Activated naive CD8-positive, alpha-beta T cell treated with anti-CD3 and anti-CD28 coated beads for 36 hours (primary cell): ENCODE data around the gene CMC4. TPM values are rescaled to one million over a fixed set of nuclear protein-coding genes. Genes with fewer than 3 reads are reported as not detected.
A peak's percentile ranks its signal among the peaks of the same experiment; 100 is the strongest.

Experiments used
- DNase-seq: peaks from one replicate; pipeline ENCODE4 v3.0.0; 2021
- H3K27ac Mint-ChIP-seq: one replicate; pipeline ENCODE4 v1.8.0; 2022; ENCODE audit warnings: mild to moderate bottlenecking, moderate library complexity, mixed read lengths
- H3K27me3 Mint-ChIP-seq: one replicate; pipeline ENCODE4 v1.8.0; 2022; ENCODE audit warnings: mild to moderate bottlenecking, mixed read lengths
- H3K36me3 Mint-ChIP-seq: one replicate; pipeline ENCODE4 v1.8.0; 2021; ENCODE audit warnings: mild to moderate bottlenecking, mixed read lengths
- H3K4me1 Mint-ChIP-seq: one replicate; pipeline ENCODE4 v1.8.0; 2021; ENCODE audit warnings: mixed read lengths
- H3K4me3 Mint-ChIP-seq: one replicate; pipeline ENCODE4 v1.8.0; 2022; ENCODE audit warnings: mild to moderate bottlenecking, moderate library complexity, mixed read lengths
- H3K9me3 Mint-ChIP-seq: one replicate; pipeline ENCODE4 v1.8.0; 2022; ENCODE audit warnings: mixed read lengths
- total RNA-seq, 2 experiments: library from RNA; stranded (reverse); gene quantifications; one replicate each; pipeline ENCODE4 v1.2.3, GENCODE V29; 2021

The CMC4 gene
- total RNA-seq, 2 experiments from 2014 or later, result 4.6 to 5.0 TPM

DNA sequence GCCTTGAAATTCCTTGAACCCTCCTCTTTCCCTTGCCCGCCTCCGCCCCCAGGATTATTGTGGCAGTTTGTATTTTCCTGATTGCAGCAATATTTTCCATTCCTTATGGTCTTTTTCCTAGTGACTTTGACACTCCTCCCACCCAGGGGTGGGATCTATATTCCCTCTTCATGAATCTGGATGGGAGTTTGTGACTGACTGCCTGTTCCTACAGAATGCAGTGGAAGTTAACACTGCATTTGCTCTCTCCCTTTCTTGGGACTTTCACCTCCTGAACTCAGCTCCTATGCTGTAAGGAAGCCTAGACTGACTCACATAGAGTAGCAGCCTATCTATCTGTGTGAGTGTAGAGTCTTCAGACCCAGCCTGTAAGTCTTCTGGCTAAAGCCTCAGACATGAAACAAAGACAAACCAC, 42.1 kb downstream of the CMC4 start:
- peaks cover 29% of the 10 kb centered on the region for H3K4me1 Mint-ChIP-seq
- no peaks in the 10 kb centered on the region for H3K27me3 Mint-ChIP-seq
- DNase-seq, result no peak
- H3K4me3 Mint-ChIP-seq, result peak overlapping the region; percentile 84
- peaks cover 4% of the 10 kb centered on the region for H3K36me3 Mint-ChIP-seq
- peak overlapping the region; percentile 93 for H3K27ac Mint-ChIP-seq
- no peaks in the 10 kb centered on the region for H3K9me3 Mint-ChIP-seq

DNA sequence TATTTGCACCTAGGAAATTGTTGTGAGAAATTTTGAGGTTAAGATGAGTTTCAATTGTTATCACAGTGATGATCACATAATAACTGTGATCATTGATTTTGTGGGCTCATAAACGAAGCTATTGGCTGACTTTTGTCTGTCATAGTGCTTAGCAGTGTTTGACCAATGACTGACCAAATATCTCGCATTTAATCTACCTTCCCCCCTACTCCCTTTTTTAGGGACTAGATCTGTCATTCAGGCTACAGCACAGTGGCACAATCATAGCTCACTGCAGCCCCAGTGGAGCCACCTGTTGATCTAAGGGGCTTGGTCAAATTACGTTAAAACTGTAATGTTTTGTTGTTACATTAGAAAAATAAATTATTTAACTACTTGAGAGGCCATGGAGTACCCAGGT, 42.8 kb downstream of the CMC4 start:
- peak; percentile 2 for DNase-seq
- H3K27me3 Mint-ChIP-seq, result no peaks in the 10 kb centered on the region
- H3K4me3 Mint-ChIP-seq, result peak overlapping the region; percentile 84
- no peaks in the 10 kb centered on the region for H3K9me3 Mint-ChIP-seq
- H3K36me3 Mint-ChIP-seq, result peaks cover 4% of the 10 kb centered on the region
- H3K4me1 Mint-ChIP-seq, result peaks cover 29% of the 10 kb centered on the region
- H3K27ac Mint-ChIP-seq, result peak overlapping the region; percentile 93

DNA sequence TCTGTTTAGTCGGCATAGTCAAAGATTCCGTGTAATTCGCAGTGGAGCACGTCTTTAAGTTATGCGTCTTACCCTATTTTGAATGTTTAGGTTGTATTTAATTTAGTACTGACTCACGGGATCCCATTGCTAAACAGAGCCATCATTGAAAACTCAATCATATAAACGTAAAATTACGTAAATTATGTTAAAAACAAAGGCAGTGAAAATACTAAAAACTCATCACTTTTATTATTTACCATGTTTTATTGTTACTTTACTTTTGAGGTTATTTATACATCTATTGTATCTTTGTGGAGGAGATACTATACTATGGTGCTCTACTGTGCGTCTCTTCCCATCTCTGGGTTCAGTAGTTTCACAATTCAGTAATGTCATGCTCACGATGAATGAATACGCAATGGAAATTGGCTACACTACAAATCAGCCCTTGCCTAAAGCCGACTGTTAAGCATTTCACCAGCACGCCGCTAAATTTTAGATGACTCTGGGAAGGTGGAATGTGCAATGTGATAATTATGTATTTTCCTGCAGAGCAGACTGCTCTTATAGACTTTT, 43.3 kb downstream of the CMC4 start:
- peaks cover 4% of the 10 kb centered on the region for H3K36me3 Mint-ChIP-seq
- H3K27me3 Mint-ChIP-seq, result no peaks in the 10 kb centered on the region
- no peaks in the 10 kb centered on the region for H3K9me3 Mint-ChIP-seq
- H3K4me3 Mint-ChIP-seq, result peak overlapping the region; percentile 84
- H3K27ac Mint-ChIP-seq, result peak overlapping the region; percentile 93
- H3K4me1 Mint-ChIP-seq, result peaks cover 29% of the 10 kb centered on the region
- DNase-seq, result no peak

DNA sequence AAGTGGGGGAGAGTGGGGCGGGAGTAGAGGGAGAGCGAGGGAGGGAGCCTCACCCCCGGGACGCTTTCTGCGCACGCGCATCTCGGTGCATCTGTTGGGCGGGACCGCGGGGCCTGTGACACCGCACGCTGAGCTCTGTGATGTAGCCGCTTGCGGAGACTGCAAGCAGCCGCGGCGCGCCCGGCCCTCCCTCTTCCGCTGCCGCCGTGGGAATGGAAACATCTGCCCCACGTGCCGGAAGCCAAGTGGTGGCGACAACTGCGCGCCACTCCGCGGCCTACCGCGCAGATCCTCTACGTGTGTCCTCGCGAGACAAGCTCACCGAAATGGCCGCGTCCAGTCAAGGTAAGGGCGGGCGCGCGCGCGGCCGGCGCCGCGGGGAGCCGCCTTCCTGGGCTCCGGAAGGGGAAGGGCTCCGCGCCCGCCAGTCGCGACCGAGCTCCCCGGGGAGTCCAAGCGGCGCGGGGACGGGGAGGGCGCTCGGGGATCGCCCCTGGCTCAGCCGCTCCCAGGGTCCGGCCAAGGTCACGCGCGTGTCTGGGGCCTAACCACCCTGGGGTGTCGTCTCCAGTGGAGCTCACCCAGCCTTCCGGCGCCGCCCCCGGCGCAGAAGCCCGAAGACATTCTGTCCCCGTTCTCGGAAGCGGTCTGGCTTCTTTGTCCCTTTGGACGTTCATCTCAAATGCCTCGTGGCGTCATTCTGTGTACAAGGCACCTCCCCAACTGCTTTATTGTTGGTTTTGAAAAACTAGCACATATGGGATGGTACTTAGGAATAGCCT, 44.0 kb downstream of the CMC4 start, which contains the start of gene FUNDC2:
FUNDC2 (plus strand) TSS at position 118 of the 782 bp plus-strand sequence; CDS start at position 213, 95 bp downstream.
- Mint-ChIP-seq H3K9me3 (no peaks in the 10 kb centered on the region), H3K36me3 (peaks cover 4% of the 10 kb centered on the region), H3K27me3 (no peaks in the 10 kb centered on the region), H3K27ac (peak within 1 kb of the TSS; percentile 93), H3K4me3 (peak within 1 kb of the TSS; percentile 84), H3K4me1 (peaks cover 29% of the 10 kb centered on the region)
- peak; percentile 93 for DNase-seq

DNA sequence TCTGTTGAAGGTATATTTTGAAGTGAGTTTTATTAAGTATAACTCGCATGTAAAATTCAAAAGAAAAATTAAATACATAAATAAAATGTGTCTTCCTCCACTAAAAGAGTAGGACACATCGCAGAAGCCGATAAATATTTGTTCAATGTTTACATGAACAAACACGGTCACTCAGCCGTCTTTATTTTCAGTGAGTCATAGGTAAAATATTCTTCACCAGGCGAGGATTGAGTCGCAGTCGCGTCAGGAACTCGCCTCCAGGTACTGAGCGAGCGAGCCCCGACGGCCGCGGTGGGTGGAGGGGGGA, 44.6 kb downstream of the CMC4 start:
- H3K4me3 Mint-ChIP-seq, result peak overlapping the region; percentile 72
- peaks cover 2% of the 10 kb centered on the region for H3K36me3 Mint-ChIP-seq
- peak overlapping the region; percentile 74 for H3K27ac Mint-ChIP-seq
- peaks cover 26% of the 10 kb centered on the region for H3K4me1 Mint-ChIP-seq
- no peak for DNase-seq
- no peaks in the 10 kb centered on the region for H3K27me3 Mint-ChIP-seq
- H3K9me3 Mint-ChIP-seq, result no peaks in the 10 kb centered on the region

DNA sequence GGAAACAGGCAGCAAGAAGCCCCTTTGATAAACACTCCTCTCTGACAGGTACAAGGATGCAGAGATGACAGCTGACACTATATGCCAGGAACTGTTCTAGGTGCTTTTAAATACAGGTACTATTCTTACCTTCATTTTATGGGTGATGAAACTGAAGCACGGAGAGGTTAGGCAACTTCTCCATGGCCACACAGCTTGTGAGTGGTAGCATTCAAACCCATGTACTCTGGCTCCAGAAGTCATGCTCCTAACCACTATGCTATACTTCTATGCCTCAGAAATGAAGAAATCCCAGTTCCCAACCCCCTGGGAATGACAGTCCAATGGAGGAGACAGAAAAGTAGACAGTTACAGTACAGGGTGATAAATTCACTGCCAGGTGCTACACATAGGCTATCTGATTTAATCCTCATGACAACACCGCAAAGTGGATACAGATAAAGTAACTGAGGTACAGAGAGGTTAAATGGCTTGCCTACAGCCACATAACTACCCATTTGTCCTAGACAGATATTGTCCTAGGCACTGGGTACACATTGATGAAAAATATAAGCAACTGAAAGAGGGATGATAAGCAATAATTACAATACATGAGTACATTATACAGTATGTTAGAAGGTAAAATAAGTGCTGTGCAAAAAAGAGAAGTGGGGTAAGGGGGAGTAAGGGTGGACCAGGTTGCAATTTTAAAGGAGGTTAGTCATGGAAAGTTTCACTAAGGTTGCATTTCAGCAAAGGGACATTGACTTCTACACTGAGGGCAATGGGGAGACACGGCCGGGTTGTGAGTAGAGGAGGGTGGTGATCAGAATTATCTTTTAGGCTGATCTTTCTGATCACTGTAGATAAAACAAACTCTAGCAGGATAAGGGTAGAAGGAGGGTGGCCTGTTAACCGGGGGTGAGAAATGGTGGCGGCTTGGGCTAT, 46.8 kb downstream of the CMC4 start:
- peaks cover 15% of the 10 kb centered on the region for H3K4me1 Mint-ChIP-seq
- H3K4me3 Mint-ChIP-seq, result no peak overlapping the region
- H3K36me3 Mint-ChIP-seq, result no peaks in the 10 kb centered on the region
- H3K27me3 Mint-ChIP-seq, result no peaks in the 10 kb centered on the region
- no peaks in the 10 kb centered on the region for H3K9me3 Mint-ChIP-seq
- DNase-seq, result no peak
- H3K27ac Mint-ChIP-seq, result no peak overlapping the region

DNA sequence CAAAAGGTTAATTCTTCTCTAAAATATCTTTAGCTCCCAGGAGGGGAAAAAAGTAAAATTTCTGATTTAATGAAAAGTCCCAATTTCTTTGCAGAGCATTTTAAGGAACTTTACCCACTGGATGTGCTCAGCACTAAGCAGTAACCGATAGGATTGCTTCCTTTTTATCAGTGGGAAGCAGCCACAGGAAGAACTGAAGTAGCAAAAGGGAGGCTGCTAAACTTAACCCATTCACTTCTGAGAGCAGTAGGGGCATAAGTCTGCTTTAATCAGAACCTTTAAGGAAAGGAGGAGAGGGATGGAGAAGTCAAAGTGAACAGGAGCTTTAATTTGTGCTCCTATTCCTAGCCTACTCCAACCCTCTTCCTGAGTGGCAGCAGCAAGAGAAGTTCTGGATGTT, 48.4 kb downstream of the CMC4 start, which contains the start of gene F8:
F8 (minus strand) TSS at position 139 of the 400 bp plus-strand sequence. CDS start 171 bp downstream, outside the sequence.
- Mint-ChIP-seq H3K9me3 (no peaks in the 10 kb centered on the region), H3K27ac (no peak within 1 kb of the TSS), H3K27me3 (no peaks in the 10 kb centered on the region), H3K36me3 (no peaks in the 10 kb centered on the region), H3K4me1 (peaks cover 5% of the 10 kb centered on the region), H3K4me3 (no peak within 1 kb of the TSS)
- no peak for DNase-seq

DNA sequence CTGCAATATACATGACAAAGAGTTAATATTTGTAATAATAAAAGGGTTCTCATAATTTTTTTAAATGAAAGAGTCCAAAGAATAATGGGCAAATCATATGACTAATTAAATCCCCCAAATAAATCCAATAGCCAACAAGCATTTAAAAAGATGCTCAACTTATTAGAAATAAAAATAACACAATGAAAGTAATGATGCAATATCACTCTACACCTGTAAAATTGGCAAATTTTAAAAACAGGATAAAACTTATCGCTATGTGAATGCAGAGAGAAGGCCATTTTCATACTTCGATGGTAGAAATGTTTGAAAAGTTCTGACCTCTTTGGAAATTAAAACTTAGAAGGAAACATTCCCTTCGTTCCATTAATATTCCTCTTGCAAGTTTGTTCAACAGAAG, 50.3 kb downstream of the CMC4 start:
- Mint-ChIP-seq H3K4me3 (no peak overlapping the region), H3K27ac (no peak overlapping the region), H3K4me1 (peaks cover 6% of the 10 kb centered on the region), H3K27me3 (no peaks in the 10 kb centered on the region), H3K36me3 (no peaks in the 10 kb centered on the region), H3K9me3 (no peaks in the 10 kb centered on the region)
- DNase-seq, result no peak

Other genes starting within 250 kb of the CMC4 start
- not detected for gene SMIM9, start 236.5 kb downstream of the CMC4 start, total RNA-seq
- 10 to 100 TPM; 39.3 to 39.4 TPM for gene F8A1, start 184.8 kb downstream of the CMC4 start, total RNA-seq
- gene F8, start 48.4 kb downstream of the CMC4 start, total RNA-seq, result 1 to 10 TPM; 4.3 TPM
- gene FUNDC2, start 44.3 kb downstream of the CMC4 start, total RNA-seq, result 10 to 100 TPM; 97.3 to 99.7 TPM
- 10 to 100 TPM; 17.2 to 19.9 TPM for gene MTCP1, start within 50 bp of the CMC4 start, total RNA-seq
- 10 to 100 TPM; 41.2 to 41.7 TPM for gene BRCC3, start 372 bp upstream of the CMC4 start, total RNA-seq
- 10 to 100 TPM; 82.9 to 86.8 TPM for gene VBP1, start 145.3 kb upstream of the CMC4 start, total RNA-seq
- 10 to 100 TPM; 13.1 to 13.2 TPM for gene RAB39B, start 193.4 kb upstream of the CMC4 start, total RNA-seq